NCI-H2107 (cell line): ENCODE data around the gene C10orf71.

ENCODE experiments used
- DNase-seq: peaks from one replicate; lab custom pipeline; 2025; lab: John Stamatoyannopoulos, UW

Gene C10orf71

GRCh38 chr10:49360271-49361177 is 61.6 kb downstream of the C10orf71 start:
- DNase-seq: no peak

- DNase-seq: no peak
These were observed 62.2 kb downstream of the C10orf71 start for GRCh38 chr10:49361178-49361554.

- DNase-seq: no peak
These were observed 63.0 kb downstream of the C10orf71 start for GRCh38 chr10:49361735-49362568.

- DNase-seq: no peak
These were observed 63.8 kb downstream of the C10orf71 start for GRCh38 chr10:49362596-49363260.

- no peak for DNase-seq
These were observed 64.5 kb downstream of the C10orf71 start for GRCh38 chr10:49363309-49364031.

- DNase-seq: no peak
These were observed 65.1 kb downstream of the C10orf71 start for GRCh38 chr10:49364051-49364450.

GRCh38 chr10:49364747-49365146 is 65.8 kb downstream of the C10orf71 start:
- no peak for DNase-seq

- no peak for DNase-seq
These were observed 66.3 kb downstream of the C10orf71 start for GRCh38 chr10:49365275-49365674.

- no peak for DNase-seq
These were observed 66.9 kb downstream of the C10orf71 start for GRCh38 chr10:49365675-49366415.

GRCh38 chr10:49366460-49366859 is 67.5 kb downstream of the C10orf71 start:
- DNase-seq: no peak

- DNase-seq: no peak
These were observed 68.6 kb downstream of the C10orf71 start for GRCh38 chr10:49367600-49367999.

GRCh38 chr10:49368256-49368655 is 69.3 kb downstream of the C10orf71 start:
- DNase-seq: no peak

GRCh38 chr10:49369216-49370162 is 70.5 kb downstream of the C10orf71 start:
- no peak for DNase-seq

- no peak for DNase-seq
These were observed 71.5 kb downstream of the C10orf71 start for GRCh38 chr10:49370326-49371100.

GRCh38 chr10:49371967-49372366 is 73.0 kb downstream of the C10orf71 start:
- DNase-seq: no peak

GRCh38 chr10:49373361-49373760 is 74.4 kb downstream of the C10orf71 start:
- no peak for DNase-seq

GRCh38 chr10:49374740-49375139 is 75.8 kb downstream of the C10orf71 start:
- no peak for DNase-seq

- DNase-seq: no peak
These were observed 76.6 kb downstream of the C10orf71 start for GRCh38 chr10:49375611-49376010.
